GM18519 (cell line): ENCODE results near the gene VCP.

Experiments used
- ATAC-seq: cut with Tn5 transposase; IDR thresholded peaks from one replicate; pipeline ENCODE4 v1.9.1; 2021; ENCODE audit warnings: mild to moderate bottlenecking, moderate library complexity; ENCODE audit not compliant: unreplicated experiment, low FRiP score

Gene VCP

DNA sequence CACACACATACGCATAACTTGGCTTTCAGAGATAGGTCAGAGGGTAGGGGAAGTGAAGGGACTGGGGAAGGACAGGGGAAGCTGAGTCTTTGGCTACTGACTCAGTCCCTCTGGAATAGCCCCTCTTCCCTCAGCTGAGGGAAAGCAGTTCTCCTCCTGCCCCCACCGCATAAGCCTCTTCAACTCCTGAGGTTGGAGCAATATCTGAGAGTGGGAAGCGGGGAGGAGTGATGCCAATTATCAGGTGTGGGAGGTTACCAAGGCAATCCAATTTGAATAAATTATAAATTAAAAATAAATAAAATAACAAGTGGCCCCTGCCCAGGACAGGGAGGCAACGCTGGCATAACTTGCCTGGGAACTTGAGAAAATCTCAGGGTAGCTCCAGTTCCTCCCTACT, 32.2 kb upstream of the VCP start:
- no peak for ATAC-seq

GRCh38 chr9:35103660-35104191, 31.3 kb upstream of the VCP start:
- no peak for ATAC-seq

DNA sequence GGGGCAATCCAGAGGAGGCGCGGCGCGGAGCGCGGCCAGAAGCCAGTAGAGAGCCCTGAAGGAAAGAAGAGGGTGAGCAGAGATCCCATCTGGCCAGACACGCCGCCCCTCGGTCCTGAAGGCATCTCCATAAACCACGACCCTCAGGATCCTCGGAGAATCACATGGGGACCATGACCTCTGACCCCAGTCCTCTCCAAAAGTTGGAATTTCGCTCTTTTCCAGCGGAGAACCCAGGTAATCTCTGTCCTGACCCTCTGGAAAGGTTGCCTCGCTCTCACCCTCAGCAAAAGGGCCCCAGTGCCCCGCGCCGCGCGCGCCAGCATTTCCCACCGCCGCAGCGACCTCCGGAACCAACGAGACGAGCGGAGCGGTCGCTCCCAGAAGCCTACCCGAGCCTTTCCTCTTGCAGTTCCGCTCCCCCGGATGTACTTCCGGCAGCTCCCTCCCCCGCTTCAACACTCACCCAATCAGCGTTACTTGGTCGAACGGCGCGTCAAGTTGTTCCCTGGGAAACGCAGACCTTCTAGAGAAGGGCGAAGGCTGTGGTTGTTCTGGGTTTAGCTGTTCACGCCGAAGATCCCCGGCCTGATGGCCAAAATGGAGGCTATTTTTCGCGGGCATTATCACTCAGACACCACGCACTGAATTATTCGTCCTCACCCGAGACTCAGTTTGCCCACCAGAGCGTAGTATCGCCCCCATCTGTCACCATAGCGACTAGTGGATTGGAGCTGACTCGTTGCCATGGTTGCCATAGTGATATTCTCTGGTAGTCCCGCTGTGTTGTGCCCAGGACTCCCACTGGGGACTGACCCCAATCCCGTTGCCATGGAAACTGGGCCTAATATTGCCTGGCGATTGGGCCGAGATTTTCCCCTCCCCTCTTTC, 30.6 kb upstream of the VCP start, which contains the start of gene STOML2:
Gene STOML2 (minus strand): TSS at position 363 of the 891 bp plus-strand sequence. CDS start 37 bp downstream, at position 326.
- ATAC-seq: peak; percentile 84

- no peak for ATAC-seq
These were observed 30.0 kb upstream of the VCP start for GRCh38 chr9:35102465-35102768.

GRCh38 chr9:35097573-35097972, 25.1 kb upstream of the VCP start:
- ATAC-seq: no peak

DNA sequence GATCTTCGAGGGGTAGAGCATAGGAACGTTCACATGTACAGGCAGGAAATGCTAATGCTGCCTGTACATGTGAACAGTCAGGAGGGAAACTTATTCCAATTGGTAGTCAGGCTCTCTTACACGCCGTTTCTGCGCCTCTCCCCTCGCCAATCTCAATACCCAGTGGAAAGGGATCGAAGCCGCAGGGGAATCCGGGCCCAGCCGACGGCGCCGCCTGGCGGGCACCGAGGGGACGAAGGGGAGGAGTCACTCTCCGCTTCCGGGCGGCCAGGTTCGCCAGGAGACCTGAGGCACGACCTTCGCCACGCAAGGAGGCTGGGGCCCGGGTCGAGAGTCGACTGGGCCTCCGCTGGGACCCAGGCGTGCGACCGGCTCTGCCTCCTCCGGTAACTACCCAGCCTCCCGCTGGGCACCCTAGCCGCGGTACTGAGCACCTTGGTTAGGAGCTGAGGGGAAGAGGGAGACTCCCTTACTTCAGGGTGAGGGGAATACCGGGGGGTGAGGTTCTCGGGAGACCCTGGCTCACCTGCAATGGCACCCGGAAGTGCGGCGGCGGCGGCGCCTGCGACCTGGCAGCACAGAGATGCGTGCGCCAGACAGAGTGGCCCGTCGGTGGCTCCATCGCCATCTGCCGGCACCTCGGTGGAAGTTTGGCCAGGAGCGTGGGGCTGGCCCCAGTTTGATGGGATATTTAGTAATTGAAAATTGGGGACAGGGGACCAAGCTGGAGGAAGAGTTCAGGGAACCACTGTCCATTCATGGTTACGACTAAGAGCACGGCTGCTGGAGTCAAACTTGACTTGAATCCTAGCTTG, 23.8 kb upstream of the VCP start, which contains the start of gene PIGO:
Gene PIGO (minus strand): TSS at position 557 of the 815 bp plus-strand sequence. CDS start 1,026 bp downstream, outside the sequence.
- ATAC-seq: peak; percentile 64

GRCh38 chr9:35091536-35091935, 19.1 kb upstream of the VCP start:
- no peak for ATAC-seq

- ATAC-seq: no peak
These were observed 17.0 kb upstream of the VCP start for GRCh38 chr9:35089434-35089833.

DNA sequence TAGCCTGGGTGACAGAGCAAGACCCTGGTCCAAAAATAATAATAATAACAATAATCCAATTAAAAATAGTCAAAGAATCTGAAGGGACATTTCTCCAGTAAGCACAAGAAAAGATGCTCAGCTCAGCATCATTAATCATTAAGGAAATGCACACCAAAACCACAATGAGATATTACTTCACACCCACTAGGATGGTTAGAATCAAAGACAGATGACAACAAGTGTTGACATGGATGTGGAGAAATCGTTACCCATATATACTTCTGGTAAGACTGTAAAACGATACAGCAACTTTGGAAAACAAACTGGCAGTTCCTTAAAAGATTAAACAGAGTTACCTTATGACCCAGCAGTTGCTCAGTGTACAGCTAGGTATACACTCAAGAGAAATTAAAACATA, 12.7 kb upstream of the VCP start:
- ATAC-seq: no peak

GRCh38 chr9:35079426-35080341, 7.3 kb upstream of the VCP start, which contains the start of gene FANCG:
TSS of gene FANCG (minus strand) at chr9:35079942. CDS start at chr9:35079524, 418 bp downstream.
- ATAC-seq: peak; percentile 74

DNA sequence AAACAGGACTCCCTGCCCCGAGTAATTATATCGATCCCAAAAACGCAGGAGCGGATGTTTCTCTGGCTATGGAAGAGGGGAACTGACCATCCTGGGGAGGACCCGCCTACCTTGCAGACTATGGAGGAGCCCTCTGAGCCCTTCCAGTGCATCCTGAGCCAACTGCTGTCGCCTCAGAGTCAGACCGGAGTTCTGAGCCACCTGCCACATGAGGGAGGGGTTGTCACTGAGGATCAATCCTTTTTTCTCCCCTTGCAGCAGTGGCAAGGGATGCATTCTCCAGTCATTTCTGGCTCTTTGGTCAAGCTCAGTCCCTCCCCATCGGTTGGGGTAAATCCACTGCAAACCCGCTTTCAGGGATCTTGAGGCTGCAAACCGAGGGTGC, 6.6 kb upstream of the VCP start:
- ATAC-seq: no peak

GRCh38 chr9:35078066-35078465, 5.6 kb upstream of the VCP start:
- ATAC-seq: no peak

GRCh38 chr9:35076848-35077247, 4.4 kb upstream of the VCP start:
- ATAC-seq: no peak

- ATAC-seq: no peak
These were observed 2.9 kb upstream of the VCP start for GRCh38 chr9:35075358-35075757.

GRCh38 chr9:35074791-35075190, 2.4 kb upstream of the VCP start:
- ATAC-seq: no peak

DNA sequence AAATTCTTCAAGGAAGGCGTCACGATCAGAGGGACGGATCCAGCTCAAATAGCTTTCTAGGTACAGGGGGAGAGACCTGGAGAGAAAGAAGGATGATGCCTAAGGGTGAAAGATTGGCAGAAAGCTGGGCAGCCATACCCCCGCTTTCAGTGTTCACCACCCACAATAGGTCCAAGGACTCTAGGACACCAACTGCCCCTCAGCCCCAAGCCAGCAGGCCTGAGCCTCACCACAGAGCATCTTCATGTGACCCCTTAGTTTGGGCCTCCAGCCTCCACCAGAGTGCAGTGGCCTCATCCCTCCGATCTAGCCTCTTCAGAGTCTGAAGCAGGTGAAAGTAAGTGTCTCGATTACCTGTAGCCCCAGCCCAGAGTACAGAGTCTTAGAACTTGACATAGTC, 1.7 kb upstream of the VCP start:
- no peak for ATAC-seq

- no peak for ATAC-seq
These were observed 821 bp upstream of the VCP start for GRCh38 chr9:35073279-35073612.

GRCh38 chr9:35071814-35072460, 488 bp downstream of the VCP start:
- ATAC-seq: peak; percentile 46
